ENCODE data around the gene SNX24.
"Not testable (repeated sequence)": the region's sequence is repeated elsewhere in the genome, so short reads cannot be mapped to it uniquely, and the experiment has no call there.

SNX24 gene

GRCh38 chr5:122874179-122874875 lies 28.9 kb downstream of the SNX24 start:
- no peak for DNase-seq

GRCh38 chr5:122877518-122877917 lies 32.1 kb downstream of the SNX24 start:
- no peak for DNase-seq

DNA sequence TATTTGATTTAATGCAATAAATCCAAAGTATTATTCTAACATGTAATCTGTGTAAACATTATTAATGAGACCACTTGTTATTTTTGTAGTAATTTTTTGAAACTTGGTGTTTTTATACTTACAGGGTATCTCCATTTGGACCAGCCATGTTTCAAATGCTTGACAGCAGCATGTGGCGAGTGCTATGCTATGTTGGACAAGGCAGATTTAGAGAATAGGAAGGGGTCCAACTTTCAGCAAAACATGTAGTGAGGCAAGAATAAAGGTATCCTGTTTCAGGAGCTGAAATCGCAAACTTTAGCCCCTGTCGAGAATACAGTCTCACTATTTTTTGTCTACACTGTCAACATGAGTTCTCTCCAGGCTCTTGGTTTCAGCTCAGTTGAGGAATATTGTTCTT lies 33.7 kb downstream of the SNX24 start:
- no peak for DNase-seq

GRCh38 chr5:122880170-122880689 lies 34.8 kb downstream of the SNX24 start:
- no peak for DNase-seq

- DNase-seq, result no peak
Measured at GRCh38 chr5:122880749-122881148, 35.3 kb downstream of the SNX24 start.

DNA sequence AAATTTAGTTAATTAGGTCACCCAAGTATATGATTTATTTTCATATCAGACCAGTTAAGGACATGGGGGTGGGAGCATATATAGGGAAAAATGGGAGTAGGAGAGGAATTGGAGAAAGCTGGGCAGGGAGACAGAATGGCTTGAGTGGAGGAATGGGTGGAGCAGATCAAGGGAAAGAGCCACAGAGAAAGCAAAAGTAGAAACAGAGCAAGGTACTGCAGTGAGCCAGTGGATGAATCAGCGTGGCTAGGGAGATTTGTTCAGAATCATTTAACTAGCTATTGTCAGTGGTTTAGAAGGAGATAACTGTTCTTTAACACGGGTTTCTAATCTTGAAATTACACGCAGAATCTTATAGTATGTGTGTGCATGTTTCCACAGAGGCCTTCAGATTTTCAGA lies 37.4 kb downstream of the SNX24 start:
- DNase-seq, result no peak

- DNase-seq, result no peak
Measured at GRCh38 chr5:122885045-122885517, 39.7 kb downstream of the SNX24 start.

DNA sequence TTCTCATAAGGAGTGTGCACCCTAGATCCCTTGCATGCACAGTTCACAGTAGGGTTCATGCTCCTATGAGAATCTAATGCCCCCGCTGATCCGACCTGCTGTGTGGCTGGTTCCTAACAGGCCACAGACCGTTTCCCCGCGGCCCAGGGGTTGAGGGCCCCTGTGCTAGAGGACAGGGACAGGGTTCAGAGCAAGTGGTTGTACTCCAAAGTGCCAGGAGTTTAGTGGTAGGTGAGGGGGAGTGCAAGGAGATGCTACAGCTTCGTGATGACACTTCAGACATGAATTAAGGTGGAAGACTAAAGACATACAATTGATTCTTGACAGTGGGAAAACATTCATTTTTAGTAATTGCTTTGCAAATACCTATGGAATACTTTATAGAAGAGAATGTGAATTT lies 40.5 kb downstream of the SNX24 start:
- DNase-seq, result no peak

GRCh38 chr5:122895141-122895540 lies 49.7 kb downstream of the SNX24 start:
- no peak for DNase-seq

DNA sequence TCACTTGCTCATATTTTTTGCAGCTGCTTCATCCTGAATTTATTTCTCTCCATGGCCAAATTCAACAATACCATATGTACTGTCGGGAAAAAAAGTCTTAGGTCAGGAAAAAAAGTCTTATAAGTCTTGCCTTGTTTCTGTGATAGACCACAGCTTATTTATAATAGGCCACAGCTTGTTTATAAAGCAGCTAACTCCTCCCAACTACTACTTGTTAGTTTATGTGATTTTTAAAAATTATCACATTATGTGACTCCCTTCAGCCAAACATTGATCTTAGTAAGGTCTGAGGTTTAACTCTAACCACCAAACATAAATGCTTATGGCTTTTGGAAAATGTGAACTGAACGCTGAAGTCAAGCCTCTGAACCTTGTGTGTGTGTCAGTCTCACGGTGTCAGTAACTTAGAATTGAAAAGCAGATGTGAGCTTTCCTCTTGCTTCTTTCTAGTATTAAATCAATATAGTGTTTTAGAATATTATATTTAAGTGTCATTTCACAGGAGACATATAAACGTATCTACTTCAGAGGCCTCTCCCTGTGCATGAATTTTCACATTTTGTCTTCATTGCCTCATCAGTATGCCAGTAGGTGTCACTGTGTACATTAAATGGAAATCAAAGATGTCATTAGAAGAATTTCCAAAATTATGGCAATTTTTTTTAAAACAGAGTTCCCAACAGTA lies 51.3 kb downstream of the SNX24 start:
- no peak for DNase-seq

GRCh38 chr5:122897283-122897602 lies 51.8 kb downstream of the SNX24 start:
- no peak for DNase-seq

GRCh38 chr5:122901346-122901745 lies 55.9 kb downstream of the SNX24 start:
- no peak for DNase-seq

DNA sequence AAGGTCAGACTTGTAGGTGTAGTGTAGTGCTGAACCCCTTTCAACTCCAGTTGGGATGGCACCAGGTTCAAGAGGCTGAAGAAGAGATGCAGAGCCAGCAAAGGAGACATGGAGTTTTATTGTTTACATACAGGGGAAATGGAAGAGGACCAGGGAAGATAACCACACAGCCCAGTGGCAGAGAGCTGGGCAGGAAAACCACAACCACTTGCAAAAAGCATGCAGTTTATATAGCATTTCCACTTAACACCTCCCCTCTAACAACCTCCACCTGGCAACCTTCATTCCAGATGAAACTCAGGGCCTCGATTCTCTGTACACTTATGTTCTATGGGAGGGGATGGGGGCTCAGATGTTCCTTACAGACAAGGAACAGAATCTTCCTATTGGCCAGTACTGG lies 56.9 kb downstream of the SNX24 start:
- no peak for DNase-seq

GRCh38 chr5:122906768-122907167 lies 61.4 kb downstream of the SNX24 start:
- no peak for DNase-seq

DNA sequence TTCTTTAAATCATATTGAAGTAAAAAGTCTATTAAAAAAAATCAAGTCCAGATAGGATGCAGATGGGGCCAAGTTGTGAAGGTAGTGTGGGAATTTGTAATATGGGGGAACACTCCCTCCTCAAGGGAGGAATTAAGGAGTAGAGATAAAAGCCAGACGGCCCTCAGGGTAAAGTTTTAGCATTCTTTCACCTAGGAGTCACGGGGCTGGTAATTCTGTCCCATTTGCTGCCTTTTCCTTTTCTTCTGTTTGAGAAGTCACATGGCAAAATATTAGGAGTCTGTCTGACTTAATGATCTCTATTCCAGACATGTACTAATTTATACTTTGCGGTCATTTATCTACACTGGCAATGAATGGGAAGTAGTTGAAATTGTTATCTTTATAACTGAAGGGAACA lies 61.9 kb downstream of the SNX24 start:
- no peak for DNase-seq

GRCh38 chr5:122908108-122908507 lies 62.7 kb downstream of the SNX24 start:
- no peak for DNase-seq

DNA sequence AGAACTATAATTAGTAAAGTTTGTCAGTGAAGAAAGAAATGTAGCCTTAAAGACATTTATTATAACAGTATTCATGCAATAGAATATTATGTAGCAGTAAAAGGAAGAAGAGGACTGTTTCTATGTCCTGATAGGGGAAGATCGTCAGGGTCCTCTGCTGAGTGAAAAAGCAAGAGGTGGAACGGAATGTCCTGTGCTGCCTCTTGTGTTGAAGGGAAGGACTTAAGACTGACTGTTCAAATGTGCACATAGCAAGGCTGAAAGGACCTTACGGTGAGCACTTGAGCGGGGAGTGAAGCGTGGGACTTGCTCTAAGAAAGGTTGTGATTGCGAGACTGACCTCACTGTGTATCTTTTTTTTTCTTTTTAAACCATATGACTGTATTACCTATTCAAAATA lies 63.2 kb downstream of the SNX24 start:
- DNase-seq, result no peak

GRCh38 chr5:122909470-122910100 lies 64.2 kb downstream of the SNX24 start:
- DNase-seq, result no peak

GRCh38 chr5:122913436-122913835 lies 68.0 kb downstream of the SNX24 start:
- not testable (repeated sequence) for DNase-seq

DNA sequence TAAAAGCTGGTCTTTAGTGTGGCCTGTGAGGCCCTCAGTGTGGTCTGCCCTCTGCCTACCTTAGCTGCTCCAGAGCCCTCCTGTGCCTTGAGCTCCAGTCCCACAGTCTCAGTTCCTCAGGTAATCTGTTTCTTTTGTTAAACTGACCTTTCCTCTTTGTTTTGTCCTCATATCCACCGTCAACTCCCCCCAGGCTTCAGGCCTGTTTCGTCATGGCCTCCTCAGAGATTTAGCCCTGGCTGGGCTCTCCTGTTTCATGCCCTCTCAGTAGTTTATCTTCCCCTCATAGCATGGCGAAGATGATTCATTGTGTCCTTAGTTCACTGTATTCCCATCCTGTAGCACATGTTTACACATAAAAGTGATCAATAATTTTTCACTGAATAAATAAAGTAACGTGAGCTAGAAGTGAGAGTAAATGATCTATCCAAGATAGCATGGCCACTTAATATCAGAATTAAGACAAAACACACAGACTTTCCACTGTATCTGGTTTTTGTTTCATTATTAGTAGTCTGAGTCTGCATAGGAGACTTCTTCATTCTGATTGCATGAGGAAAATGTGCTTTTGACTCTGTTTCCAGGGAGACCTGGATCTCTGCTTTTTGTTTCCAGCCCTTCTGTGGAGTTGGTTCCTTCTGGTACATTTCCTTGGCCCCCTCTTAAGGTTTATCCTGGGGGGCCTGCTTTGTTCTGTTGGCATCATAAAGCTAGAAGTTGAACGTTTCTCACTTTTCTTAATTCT lies 70.5 kb downstream of the SNX24 start:
- DNase-seq, result no peak

DNA sequence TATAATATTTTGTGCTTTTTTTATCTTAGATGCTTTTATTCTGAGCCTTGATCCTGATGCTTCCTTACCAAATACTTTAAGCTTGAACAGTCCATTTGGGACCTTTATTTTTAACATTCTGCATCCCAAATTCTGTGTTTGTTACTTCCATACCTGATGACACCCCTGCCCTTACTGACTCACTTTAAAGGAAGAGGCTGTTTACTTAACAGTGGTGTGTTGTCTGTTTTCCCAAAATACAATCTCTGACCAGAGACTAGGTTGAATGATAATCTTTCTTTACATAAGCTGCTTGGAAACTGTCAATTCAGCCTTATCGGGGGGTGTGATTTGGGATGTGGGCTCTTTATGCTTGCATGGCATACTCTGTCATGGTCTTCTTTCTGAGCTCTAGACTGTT lies 71.1 kb downstream of the SNX24 start:
- no peak for DNase-seq

DNA sequence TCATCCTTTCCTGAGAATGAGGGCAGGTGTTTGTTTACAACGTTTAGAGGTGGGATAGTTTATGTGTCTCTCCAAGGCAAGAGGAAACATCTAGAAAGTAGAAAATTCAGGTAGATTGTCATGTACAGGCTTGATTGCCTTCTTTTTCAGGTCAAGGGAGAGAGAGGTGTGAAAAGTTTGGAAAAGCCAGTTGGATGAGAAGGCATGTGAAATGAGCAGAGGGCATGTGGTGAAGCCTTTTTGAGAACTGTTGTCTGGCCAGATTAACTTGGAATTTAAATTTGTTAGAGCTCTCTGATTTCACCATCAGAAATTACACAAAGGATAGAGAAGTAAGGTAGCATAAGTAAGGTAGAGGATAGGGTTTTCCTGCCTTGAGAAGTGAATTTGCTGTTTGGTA lies 74.6 kb downstream of the SNX24 start:
- no peak for DNase-seq

- no peak for DNase-seq
Measured at GRCh38 chr5:122921826-122922225, 76.4 kb downstream of the SNX24 start.

Measured in amniotic stem cell (primary cell).